Superior temporal gyrus (tissue), 1 donor: ENCODE results near the gene PRKAR1B.

Experiments used
- DNase-seq: peaks from one replicate; pipeline ENCODE4 v3.0.0-alpha.2; 2016; ENCODE audit errors: extremely low spot score

Gene PRKAR1B

GRCh38 chr7:721619-722248 lies 5.3 kb downstream of the PRKAR1B start:
- no peak for DNase-seq

- no peak for DNase-seq
Observed at GRCh38 chr7:716636-717035, 10.4 kb downstream of the PRKAR1B start.

- no peak for DNase-seq
Observed at GRCh38 chr7:716222-716621, 10.9 kb downstream of the PRKAR1B start.

- DNase-seq: no peak
Observed at GRCh38 chr7:714251-714671, 12.8 kb downstream of the PRKAR1B start.

DNA sequence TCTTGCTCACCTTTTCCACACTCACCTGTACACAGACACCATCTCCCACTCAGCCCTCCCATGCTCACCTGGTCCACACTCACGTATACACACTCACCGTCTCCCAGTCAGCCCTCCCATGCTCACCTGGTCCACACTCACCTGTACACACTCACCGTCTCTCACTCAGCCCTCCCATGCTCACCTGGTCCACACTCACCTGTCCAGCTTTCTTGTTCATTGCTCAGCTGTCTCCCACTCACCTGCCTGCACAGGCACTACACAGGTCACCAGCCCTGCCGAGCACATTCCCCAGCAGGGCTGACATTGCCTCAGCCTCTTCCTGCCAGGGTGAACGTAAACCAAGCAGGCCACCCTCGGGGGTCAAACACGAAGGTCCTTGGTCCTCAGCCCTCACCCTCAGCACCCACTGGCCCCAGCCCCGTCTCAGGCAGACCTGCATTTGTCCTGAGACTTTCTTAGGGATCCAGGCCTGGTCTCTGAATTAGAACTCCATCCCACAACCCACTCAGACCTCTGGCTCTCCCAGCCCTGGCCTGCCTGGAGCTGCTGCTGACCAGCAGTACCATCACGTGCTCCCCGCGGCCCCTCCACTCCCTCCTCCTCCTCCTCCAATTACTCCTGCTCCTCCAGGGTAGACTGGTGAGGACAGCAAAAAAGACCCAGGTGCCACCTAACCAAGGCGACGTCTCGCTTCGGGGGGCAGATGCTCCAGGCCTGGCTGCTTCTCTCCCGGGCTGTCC lies 13.4 kb downstream of the PRKAR1B start:
- no peak for DNase-seq

DNA sequence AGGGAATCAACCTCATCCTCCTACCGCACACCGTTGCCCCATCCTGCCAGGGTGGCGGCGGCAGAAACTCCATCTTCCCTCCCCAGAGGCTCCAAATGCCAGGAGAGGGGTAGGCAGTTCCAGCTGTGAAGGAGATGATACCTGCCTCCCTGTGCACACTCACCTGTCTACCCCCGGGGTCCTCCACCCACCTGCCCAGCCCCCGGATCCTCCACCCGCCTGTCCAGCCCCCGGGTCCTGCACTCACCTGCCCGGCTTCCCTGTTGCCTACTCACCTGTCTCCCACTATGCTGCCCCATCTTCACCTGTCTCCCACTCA lies 14.0 kb downstream of the PRKAR1B start:
- DNase-seq: no peak

DNA sequence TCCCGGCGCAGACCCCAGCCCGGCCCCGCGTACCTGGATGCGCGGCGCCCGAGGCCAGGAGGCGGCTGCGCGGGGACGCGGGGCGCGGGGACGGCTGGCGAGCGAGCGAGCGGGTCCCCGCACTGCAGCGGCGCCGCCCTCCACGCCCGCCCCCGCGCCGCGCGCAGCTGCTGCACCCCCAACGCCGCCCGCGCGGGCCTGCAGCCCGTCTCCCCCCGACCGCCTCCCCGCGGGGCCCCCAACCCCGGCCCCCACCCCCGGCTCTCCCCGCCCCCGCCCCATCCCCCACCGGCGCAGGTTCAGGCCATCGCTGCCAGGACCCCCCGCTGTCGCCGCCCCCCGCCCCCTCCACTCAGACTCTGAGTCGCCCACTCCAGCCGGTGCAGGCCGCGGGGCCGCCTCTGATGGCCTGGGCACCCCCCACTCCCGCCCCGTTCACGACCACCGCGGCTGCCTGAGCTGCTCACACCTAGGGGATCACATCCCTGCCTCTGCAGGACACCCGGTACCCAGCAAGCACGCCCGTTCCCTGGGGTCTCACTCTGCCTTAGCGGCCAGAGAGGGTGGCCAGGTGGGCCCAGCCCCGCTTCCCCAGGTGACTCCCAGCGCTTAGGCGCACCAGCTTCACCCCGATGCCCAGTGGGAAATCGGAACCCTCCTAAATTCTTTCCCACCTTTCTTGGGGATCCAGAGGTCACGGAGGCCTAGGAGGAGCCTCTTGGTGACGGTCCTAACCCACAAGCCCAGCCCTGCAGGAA lies 14.5 kb downstream of the PRKAR1B start:
- no peak for DNase-seq

DNA sequence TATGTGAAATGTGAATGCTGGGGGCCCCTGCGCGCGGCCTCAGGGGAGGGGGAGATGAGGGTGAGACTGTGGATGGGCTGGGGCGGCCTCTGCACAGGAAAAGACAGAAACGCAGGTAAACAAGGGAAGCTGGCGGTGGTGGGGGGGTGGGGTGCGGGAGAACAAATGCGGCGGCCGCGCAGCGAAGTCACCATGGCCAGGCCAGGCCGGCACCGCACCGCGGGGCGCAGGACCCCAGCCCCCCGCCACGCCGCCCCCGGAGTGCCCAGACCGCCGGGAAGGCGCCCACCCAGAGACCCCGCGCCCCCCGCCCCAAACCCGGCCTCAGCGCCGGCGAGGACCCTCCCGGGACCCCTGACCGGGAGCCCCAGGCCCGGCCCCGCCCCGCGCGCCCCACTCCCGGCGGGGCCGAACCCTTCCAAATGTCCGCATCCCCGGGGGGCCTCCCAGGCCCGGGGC lies 15.1 kb downstream of the PRKAR1B start:
- DNase-seq: no peak

DNA sequence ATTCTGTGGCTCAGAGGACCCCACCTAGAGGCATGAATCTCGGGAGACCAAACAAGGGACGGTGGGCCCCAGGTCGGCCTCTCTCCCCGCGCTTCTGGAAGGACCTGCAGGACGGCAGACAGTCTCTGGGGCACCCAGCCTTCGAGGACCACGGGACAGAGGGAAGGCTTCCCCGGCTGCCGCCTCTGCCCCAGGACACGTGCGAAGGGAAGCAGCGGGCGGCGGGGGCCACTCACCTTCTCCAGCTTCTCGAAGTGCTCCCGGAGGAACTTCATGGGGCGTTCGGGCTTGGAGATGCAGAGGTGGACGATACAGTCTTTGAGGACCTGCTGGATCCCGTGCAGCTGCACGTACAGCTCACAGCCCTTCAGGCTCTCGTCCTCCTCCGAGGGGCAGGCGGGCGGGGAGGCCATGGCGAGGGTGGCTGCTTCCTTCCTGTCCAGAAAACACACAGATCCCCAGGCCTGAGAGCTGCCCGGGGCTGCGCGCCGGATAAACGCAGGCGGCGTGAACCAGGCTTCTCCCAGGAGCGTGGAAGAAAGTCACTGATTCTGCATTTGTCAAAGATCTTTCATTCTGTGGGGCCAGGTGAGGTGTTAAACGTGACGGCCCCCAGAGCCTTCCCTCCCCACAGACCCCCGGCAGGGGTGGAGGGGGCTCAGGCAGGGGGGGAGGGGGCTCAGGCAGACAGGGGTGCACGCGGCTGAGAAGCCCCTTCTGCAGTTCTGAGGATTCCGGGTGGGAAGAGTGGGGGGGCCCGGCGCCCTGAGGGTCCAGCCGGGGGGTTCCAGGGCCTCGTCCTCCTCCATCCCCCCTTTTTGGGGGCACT lies 15.8 kb downstream of the PRKAR1B start:
- DNase-seq: no peak

DNA sequence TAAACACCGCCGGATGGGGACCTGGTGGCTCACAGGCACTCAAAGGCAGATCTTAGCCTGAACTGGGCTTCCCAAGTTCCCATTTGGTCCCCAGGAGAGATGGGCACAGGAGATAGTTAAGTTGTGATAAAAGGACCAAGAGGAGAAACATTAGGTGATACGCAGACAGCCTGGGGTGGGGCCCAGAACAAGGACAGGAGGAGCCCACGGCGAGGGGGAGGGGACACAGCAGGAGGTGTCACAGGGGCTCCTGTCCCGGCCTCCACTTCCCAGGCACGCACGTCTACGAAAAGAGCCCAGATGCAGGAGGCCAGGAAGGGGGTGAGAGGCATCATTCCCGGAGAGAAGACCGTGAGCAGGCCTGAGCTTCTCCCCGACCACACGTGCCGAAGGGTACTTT lies 16.9 kb downstream of the PRKAR1B start:
- no peak for DNase-seq

DNA sequence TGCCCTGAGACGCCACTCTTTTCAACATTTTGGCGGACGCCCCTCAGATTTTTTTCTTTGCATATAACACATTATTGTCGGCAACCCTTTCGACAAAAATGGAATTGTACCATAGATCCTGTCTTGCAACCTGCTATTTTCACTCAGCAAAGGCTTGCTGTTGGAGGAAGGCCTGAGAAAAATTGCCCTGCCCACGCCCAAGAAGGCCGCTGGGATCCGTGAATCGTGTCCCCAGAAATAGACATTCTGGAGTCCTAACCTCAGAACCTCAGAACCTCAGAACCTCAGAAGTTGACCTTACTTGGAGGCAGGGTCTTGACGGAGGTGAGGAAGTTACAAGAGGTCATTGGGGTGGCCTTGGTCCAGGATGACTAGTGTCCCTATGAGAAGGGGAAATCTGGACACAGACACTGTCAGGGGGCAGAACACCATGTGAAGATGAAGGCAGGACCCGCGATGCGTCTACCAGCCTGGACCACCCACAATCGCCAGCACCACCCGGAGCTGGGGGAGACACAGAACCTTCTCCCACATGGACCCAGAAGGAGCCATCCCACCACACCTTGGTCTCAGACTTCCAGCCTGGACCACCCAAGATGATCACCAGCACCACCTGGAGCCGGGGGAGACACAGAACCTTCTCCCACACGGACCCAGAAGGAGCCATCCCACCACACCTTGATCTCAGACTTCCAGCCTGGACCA lies 19.6 kb downstream of the PRKAR1B start:
- DNase-seq: peak; percentile 22

- no peak for DNase-seq
Observed at GRCh38 chr7:706721-707120, 20.4 kb downstream of the PRKAR1B start.

GRCh38 chr7:703049-703448 lies 24.0 kb downstream of the PRKAR1B start:
- no peak for DNase-seq

DNA sequence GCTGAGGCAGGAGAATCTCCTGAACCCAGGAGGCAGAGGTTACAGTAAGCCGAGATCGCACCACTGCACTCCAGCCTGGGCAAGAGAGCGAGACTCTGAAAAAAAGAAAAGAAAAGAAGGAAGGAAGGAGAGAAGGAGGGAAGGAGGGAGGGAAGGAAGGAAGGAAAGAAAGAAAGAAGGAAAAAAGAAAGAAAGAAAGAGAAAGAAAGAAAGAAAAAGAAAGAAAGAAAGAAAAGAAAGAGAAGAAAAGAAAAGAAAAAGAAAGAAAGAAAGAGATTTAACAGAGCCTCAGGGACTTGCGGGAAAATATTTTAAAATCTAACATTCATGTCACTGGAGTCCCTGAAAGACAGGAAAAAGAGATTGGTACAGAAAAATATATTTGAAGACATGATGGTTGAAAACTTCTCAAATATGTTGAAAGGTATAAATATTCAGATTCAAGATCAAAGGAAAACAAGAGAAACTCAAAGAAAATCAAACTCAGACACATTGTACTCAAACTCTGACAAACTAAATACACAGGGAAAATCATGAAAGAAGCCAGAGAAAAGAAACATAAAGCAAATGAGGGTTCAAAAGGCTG lies 25.9 kb downstream of the PRKAR1B start:
- no peak for DNase-seq

DNA sequence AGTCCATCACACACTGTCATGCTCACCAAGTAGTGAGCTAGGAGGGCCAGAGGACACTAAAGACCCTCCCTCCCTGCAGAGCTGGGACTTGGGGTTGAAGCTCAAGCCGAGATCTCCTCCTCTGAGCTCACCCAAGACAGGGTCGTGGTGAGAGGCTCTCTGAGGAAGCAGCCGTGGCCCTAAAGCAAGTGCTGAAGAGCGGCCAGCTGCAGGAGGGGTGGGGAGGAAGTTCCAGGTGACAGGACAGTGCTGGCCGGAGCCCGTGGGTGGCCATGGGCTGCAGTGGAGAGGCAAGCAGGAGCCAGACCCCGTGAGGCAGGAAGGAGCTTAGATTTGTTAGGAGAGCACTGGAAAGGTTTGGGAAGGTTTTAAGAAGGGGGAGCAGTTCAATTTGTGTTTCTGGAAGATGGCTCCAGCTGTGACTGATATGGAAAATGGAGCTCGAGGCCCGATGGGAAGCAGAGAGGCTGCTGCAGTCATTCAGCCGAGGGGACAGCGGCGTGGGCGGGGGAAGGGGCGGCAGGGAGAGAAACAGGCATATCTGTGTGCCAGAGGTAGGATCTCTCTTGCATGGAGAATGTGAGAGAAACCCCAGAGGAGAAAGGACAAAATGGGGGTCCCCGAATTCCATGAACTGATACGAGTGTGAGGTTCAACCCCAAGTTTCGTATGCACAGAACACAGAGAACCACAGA lies 27.5 kb downstream of the PRKAR1B start:
- DNase-seq: no peak

DNA sequence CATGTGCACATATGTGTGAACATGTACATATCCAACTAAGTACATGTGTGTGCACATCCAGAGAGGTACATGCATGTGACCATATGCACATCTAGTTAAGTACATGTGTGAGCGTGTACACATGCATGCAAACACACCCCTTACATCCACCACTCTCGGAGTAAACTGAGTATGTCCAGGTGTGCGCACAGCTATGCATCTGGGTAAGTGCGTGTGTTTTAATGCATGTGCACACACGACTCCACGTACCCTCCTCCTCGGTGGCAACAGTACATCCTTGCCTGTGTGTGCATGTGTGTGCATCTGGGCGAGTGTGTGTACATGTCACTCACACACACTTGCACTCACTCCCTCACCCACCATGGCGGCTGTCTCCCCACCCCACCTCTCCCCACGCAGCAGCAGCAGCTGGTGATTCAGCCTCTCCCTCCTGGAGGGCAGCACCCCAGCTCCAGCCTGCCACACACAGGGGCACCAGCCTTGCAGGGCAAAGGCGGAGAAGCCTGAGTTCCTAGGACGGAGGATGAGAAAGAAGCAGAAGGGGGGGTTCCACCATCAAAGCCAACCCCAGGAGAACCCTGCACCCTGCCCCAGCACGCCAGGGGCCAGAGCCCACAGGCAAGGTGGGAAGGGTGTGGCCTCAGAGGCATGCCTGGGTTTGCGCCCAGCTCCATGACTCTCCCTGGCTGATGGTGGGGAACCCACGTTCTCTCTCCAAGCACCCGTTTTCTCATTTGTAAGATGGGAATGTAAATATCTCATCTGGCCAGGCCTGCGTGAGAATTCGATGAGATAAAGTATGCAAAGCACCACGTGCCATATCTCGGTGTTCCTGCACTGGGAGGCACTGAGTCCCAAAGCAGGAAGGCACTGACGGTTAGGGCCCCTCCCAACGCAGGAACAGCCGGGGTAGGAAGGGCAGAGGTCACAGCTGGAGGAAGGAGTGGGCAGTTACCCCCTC lies 28.3 kb downstream of the PRKAR1B start:
- DNase-seq: no peak

DNA sequence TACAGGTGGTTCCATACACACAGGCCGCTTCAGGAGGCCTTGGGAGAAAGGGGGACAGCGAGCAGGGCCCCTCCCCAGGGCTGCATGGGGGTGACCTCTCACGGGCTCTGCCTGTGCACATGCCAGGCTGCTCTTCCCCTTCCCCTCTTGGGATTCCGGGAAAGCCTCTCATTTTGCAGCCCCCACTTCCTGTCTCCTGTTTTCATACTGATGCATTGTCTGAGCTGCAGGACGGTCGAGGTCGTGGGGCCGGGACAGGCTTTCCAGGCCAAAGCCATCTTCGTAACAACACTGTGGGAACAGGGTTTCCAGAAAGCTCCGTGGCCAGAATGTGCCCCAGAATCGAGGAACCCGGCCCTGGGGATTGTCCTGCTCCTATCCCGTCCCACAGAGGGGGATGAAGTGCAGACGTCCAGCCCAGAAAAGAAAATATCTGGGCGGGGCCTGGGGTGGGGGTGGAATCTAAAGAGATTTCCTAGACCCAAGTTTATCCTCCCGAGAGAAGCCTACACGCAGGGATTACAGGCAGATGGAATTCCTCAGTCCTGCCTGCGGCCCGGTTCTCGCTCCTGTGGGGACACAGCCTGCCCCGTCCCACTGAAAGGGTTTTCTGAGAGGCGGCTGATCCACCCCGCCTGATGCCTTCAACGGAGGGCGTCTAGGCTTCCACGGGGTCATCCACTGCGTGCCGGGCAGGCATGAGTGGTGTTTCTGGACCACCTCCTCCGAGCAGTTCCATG lies 30.1 kb downstream of the PRKAR1B start:
- DNase-seq: no peak

- no peak for DNase-seq
Observed at GRCh38 chr7:696426-696811, 30.7 kb downstream of the PRKAR1B start.

DNA sequence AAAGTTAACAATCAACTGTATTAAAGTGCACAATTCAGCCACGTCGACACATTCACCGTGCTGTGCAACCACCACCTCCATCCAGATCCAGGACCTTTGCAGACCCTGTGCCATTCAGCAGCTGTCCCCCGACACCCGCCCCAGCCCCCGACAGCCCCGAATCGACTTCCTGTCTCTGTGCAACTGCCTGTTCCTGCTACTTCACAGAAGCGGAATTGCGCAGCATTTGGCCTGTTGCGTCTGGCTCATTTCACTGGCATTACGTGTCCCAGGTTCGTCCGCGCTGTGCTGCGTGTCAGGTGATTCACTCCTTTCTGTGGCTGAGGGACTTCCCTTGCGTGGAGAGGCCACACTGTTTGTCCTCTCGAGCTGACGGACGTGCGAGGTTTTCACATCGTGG lies 33.8 kb downstream of the PRKAR1B start:
- DNase-seq: no peak
